ENCODE data around the gene TRAF1. TPM values are rescaled to one million over a fixed set of nuclear protein-coding genes. Genes with fewer than 3 reads are reported as not detected.

Gene TRAF1
- total RNA-seq, 5 donors from 2014 or later (not counting 1 experiment from before 2014, with no cell fraction given): 67.6 to 170 (median 157) TPM

DNA sequence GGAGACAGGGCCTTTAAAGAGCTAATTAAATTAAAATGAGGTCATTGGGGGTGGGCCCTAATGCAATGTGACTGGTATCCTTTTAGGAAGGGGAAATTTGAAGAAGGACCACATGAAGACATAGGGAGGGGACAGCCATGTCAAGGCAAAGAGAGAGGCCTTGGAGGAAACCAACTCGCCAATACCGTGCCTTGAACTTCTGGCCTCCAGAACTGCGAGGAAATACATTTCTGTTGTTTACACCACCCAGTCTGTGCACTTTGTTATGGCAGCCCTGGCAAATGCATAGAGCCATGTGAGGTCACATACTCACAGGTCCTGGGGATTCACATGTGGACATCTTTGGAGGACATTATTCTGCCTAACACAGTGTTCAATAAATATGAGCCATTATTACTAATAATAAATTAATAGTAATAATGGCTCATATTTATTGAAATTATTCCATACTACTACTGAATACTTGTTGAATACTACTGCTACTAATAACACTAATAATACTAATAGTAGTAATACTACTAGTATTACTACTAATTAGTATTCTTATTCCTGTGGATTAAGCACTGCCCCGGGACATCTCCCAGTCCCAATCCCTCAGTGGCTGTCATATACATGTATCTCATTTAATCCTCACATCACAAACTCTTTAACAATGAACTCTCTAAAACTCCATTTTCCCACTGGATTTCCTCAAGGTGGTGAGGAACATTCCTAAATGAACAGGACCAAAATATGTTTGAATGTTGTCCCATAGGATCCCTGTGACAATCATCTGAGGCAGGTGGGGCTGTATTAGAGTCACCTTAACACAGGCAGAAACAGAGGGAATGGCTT lies 8.4 kb downstream of the TRAF1 start:
- DNase-seq (no peak), ATAC-seq (replicated peaks in 1 of 4) (no peak)
- peaks cover 85 to 91% (median 90%) of the 10 kb centered on the region in 3 donors for H3K4me1 Mint-ChIP-seq
- ChIA-PET CTCF (interaction anchor here in 1 of 2 donors (0.7 to 2.5 kb wide), 2 partner anchors 7 to 16 kb away, joined by 4 to 13 read pairs; partner anchors contain the start of gene TRAF1), POLR2A (interaction anchor here (0.6 to 1.9 kb wide), 4 partner anchors 11 to 34 kb away, joined by 3 to 13 read pairs (median 8); no protein-coding TSS in a partner anchor)
- peaks cover 25 to 95% of the 10 kb centered on the region in 2 experiments for H3K4me1 ChIP-seq (ENCODE audit: control insufficient read depth in 1 of 2, extremely low read depth in 1 of 2, insufficient read depth in 2 of 2, low read length in 2 of 2)
- peak overlapping the region; percentile 69 to 96 (median 94) for H3K4me3 Mint-ChIP-seq
- peaks cover 11 to 87% of the 10 kb centered on the region in 2 donors for H3K36me3 ChIP-seq (ENCODE audit: control insufficient read depth in 2 of 2, extremely low read depth in 1 of 2, insufficient read depth in 1 of 2, low read length in 1 of 2)
- H3K9me3 Mint-ChIP-seq: peaks cover 0 to 4% (median 0%) of the 10 kb centered on the region in 3 donors
- H3K27me3 Mint-ChIP-seq: no peaks in the 10 kb centered on the region
- 88% methylated on average over 4 of the region's 4 CpGs for WGBS (ENCODE audit: insufficient coverage)
- peak overlapping the region; percentile 99 for H3K27ac ChIP-seq (ENCODE audit: low read length)
- peak overlapping the region; percentile 98 to 99 for H3K27ac Mint-ChIP-seq
- no peaks in the 10 kb centered on the region for H3K9me3 ChIP-seq
- no peak overlapping the region for H3K4me3 ChIP-seq (ENCODE audit: control insufficient read depth in 1 of 2, extremely low read depth in 1 of 2, low read length in 1 of 2)
- no peaks in the 10 kb centered on the region for H3K27me3 ChIP-seq (replicated peaks in 1 of 2; ENCODE audit: control insufficient read depth in 2 of 2, extremely low read depth in 1 of 2, insufficient read depth in 2 of 2, low read length in 1 of 2)
- peaks cover 79% of the 10 kb centered on the region for H3K36me3 Mint-ChIP-seq

DNA sequence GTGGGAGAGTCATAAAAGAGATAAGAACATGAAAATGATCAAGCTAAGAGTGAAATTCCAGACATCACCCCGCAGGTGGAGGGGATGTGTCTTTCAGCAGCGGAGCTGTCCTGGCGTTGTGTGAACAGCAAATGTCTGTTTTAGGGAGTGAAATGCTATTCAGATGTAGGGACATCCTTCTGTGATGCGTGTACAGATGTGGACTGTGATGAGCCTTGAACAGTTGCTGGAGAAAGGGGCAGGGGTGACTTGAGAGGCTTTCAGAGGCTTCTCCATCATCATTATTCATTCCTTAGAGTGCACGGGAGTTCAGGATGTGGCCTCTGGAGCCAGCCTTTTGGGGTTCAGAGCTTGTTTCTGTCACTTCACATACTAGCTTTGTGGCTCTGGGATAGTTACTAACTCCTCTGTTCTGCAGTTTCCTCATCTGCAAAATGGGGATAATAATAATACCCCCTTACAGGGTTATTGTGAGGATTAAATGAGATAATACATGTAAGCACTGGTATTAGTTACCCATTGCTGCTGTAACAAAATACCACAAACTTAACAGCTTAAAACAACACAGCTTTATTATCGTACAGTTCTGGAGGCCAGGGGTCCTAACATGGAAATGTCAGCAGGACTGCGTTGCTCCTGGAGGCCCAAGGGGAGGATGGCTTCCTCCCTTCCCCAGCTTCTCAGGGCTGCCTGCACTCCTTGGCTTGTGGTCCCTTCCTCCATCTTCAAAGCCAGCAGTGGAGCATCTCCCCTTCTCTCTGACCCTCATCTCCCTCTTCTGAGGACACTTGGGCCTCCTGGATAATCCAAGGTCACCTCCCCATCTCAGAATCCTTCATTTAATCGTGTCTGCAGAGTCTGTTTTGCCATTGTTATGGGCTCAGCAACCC lies 9.4 kb downstream of the TRAF1 start:
- WGBS (ENCODE audit: insufficient coverage): 95% methylated on average over 5 of the region's 8 CpGs
- ATAC-seq (replicated peaks in 1 of 4) (no peak), DNase-seq (no peak)
- H3K4me3 ChIP-seq (ENCODE audit: control insufficient read depth in 1 of 2, extremely low read depth in 1 of 2, low read length in 1 of 2): no peak overlapping the region
- peaks cover 25 to 89% of the 10 kb centered on the region in 2 experiments for H3K4me1 ChIP-seq (ENCODE audit: control insufficient read depth in 1 of 2, extremely low read depth in 1 of 2, insufficient read depth in 2 of 2, low read length in 2 of 2)
- H3K27me3 ChIP-seq (replicated peaks in 1 of 2; ENCODE audit: control insufficient read depth in 2 of 2, extremely low read depth in 1 of 2, insufficient read depth in 2 of 2, low read length in 1 of 2): no peaks in the 10 kb centered on the region
- H3K27me3 Mint-ChIP-seq: no peaks in the 10 kb centered on the region
- H3K27ac ChIP-seq (ENCODE audit: low read length): peak overlapping the region; percentile 52
- ChIA-PET CTCF (interaction anchor here (0.7 to 2.6 kb wide), 10 partner anchors 8 to 48 kb away, joined by 3 to 13 read pairs (median 4); partner anchors contain the start of gene TRAF1 (in 1 of the 2)), POLR2A (interaction anchor here (0.6 to 1.6 kb wide), 10 partner anchors 8 to 33 kb away, joined by 3 to 11 read pairs (median 4); no protein-coding TSS in a partner anchor)
- peaks cover 80% of the 10 kb centered on the region for H3K36me3 Mint-ChIP-seq
- H3K9me3 ChIP-seq: no peaks in the 10 kb centered on the region
- H3K4me1 Mint-ChIP-seq: peaks cover 85 to 90% (median 90%) of the 10 kb centered on the region in 3 donors
- H3K4me3 Mint-ChIP-seq: peak overlapping the region; percentile 29 to 72 (median 54)
- peaks cover 0 to 4% (median 0%) of the 10 kb centered on the region in 3 donors for H3K9me3 Mint-ChIP-seq
- peak overlapping the region; percentile 88 to 93 for H3K27ac Mint-ChIP-seq
- peaks cover 11 to 87% of the 10 kb centered on the region in 2 donors for H3K36me3 ChIP-seq (ENCODE audit: control insufficient read depth in 2 of 2, extremely low read depth in 1 of 2, insufficient read depth in 1 of 2, low read length in 1 of 2)

- peaks cover 11 to 88% of the 10 kb centered on the region in 2 donors for H3K36me3 ChIP-seq (ENCODE audit: control insufficient read depth in 2 of 2, extremely low read depth in 1 of 2, insufficient read depth in 1 of 2, low read length in 1 of 2)
Observed at GRCh38 chr9:120916588-120916987, 10.0 kb downstream of the TRAF1 start.

GRCh38 chr9:120915854-120916470 lies 10.6 kb downstream of the TRAF1 start:
- Mint-ChIP-seq H3K9me3 (peaks cover 0 to 4% (median 0%) of the 10 kb centered on the region in 3 donors), H3K4me1 (peaks cover 84 to 90% (median 90%) of the 10 kb centered on the region in 3 donors), H3K36me3 (peaks cover 79% of the 10 kb centered on the region), H3K27me3 (no peaks in the 10 kb centered on the region), H3K4me3 (peak overlapping the region; percentile 55 to 72 (median 62)), H3K27ac (peak overlapping the region; percentile 88 to 93)
- Histone ChIP-seq H3K4me3 (ENCODE audit: control insufficient read depth in 1 of 2, extremely low read depth in 1 of 2, low read length in 1 of 2) (no peak overlapping the region), H3K9me3 (no peaks in the 10 kb centered on the region), H3K4me1 (ENCODE audit: control insufficient read depth in 1 of 2, extremely low read depth in 1 of 2, insufficient read depth in 2 of 2, low read length in 2 of 2) (peaks cover 25 to 88% of the 10 kb centered on the region in 2 experiments), H3K27ac (ENCODE audit: low read length) (peak overlapping the region; percentile 52), H3K36me3 (ENCODE audit: control insufficient read depth in 2 of 2, extremely low read depth in 1 of 2, insufficient read depth in 1 of 2, low read length in 1 of 2) (peaks cover 9 to 88% of the 10 kb centered on the region in 2 donors), H3K27me3 (replicated peaks in 1 of 2; ENCODE audit: control insufficient read depth in 2 of 2, extremely low read depth in 1 of 2, insufficient read depth in 2 of 2, low read length in 1 of 2) (no peaks in the 10 kb centered on the region)
- ChIA-PET CTCF (interaction anchor here (0.6 to 2.6 kb wide), 7 partner anchors 9 to 136 kb away, joined by 3 to 13 read pairs (median 4); partner anchors contain the start of gene TRAF1 (in 1 of the 2)), POLR2A (interaction anchor here (0.5 to 1.6 kb wide), 11 partner anchors 9 to 276 kb away, joined by 3 to 9 read pairs (median 4); no protein-coding TSS in a partner anchor)
- ATAC-seq (replicated peaks in 1 of 4) (peak; percentile 80 to 91 (median 87)), DNase-seq (peak in 22 of 35 experiments; percentile 28 to 68 (median 50))
- no CpG with 5 or more reads among the region's 5 CpGs for WGBS (ENCODE audit: insufficient coverage)

More at GRCh38 chr9:120916588-120916987, 10.0 kb downstream of the TRAF1 start:
- H3K4me3 ChIP-seq (ENCODE audit: control insufficient read depth in 1 of 2, extremely low read depth in 1 of 2, low read length in 1 of 2): no peak overlapping the region
- H3K27me3 Mint-ChIP-seq: no peaks in the 10 kb centered on the region
- H3K4me1 ChIP-seq (ENCODE audit: control insufficient read depth in 1 of 2, extremely low read depth in 1 of 2, insufficient read depth in 2 of 2, low read length in 2 of 2): peaks cover 25 to 88% of the 10 kb centered on the region in 2 experiments
- CTCF ChIA-PET: interaction anchor here (0.6 to 2.6 kb wide), 10 partner anchors 9 to 136 kb away, joined by 3 to 13 read pairs (median 4); partner anchors contain the start of gene TRAF1 (in 1 of the 2)
- H3K9me3 ChIP-seq: no peaks in the 10 kb centered on the region
- H3K9me3 Mint-ChIP-seq: peaks cover 0 to 4% (median 0%) of the 10 kb centered on the region in 3 donors
- peak overlapping the region; percentile 88 to 93 for H3K27ac Mint-ChIP-seq
- peaks cover 79% of the 10 kb centered on the region for H3K36me3 Mint-ChIP-seq
- peak overlapping the region; percentile 52 for H3K27ac ChIP-seq (ENCODE audit: low read length)
- no peaks in the 10 kb centered on the region for H3K27me3 ChIP-seq (replicated peaks in 1 of 2; ENCODE audit: control insufficient read depth in 2 of 2, extremely low read depth in 1 of 2, insufficient read depth in 2 of 2, low read length in 1 of 2)
- DNase-seq (no peak), ATAC-seq (replicated peaks in 1 of 4) (no peak)
- H3K4me3 Mint-ChIP-seq: peak overlapping the region; percentile 29 to 72 (median 55)
- WGBS (ENCODE audit: insufficient coverage): no CpG with 5 or more reads among the region's 3 CpGs
- POLR2A ChIA-PET: interaction anchor here (0.5 to 1.6 kb wide), 10 partner anchors 9 to 276 kb away, joined by 3 to 9 read pairs (median 4); no protein-coding TSS in a partner anchor
- H3K4me1 Mint-ChIP-seq: peaks cover 85 to 90% (median 90%) of the 10 kb centered on the region in 3 donors

- no peak overlapping the region for H3K4me3 ChIP-seq (ENCODE audit: control insufficient read depth in 1 of 2, extremely low read depth in 1 of 2, low read length in 1 of 2)
- H3K9me3 ChIP-seq: no peaks in the 10 kb centered on the region
- H3K4me1 Mint-ChIP-seq: peaks cover 84 to 90% (median 90%) of the 10 kb centered on the region in 3 donors
- H3K9me3 Mint-ChIP-seq: peaks cover 0 to 4% (median 0%) of the 10 kb centered on the region in 3 donors
- DNase-seq (no peak), ATAC-seq (replicated peaks in 1 of 4) (no peak)
- peaks cover 20 to 88% of the 10 kb centered on the region in 2 experiments for H3K4me1 ChIP-seq (ENCODE audit: control insufficient read depth in 1 of 2, extremely low read depth in 1 of 2, insufficient read depth in 2 of 2, low read length in 2 of 2)
- H3K27ac Mint-ChIP-seq: peak overlapping the region; percentile 74 to 78
- CTCF ChIA-PET: interaction anchor here in 1 of 2 donors (2.6 kb wide), 1 partner anchor 16 kb away, joined by 11 read pairs; no protein-coding TSS in a partner anchor
- H3K36me3 Mint-ChIP-seq: peaks cover 79% of the 10 kb centered on the region
- H3K27me3 Mint-ChIP-seq: no peaks in the 10 kb centered on the region
- peak overlapping the region; percentile 52 for H3K27ac ChIP-seq (ENCODE audit: low read length)
- no peak overlapping the region for H3K4me3 Mint-ChIP-seq
- H3K27me3 ChIP-seq (replicated peaks in 1 of 2; ENCODE audit: control insufficient read depth in 2 of 2, extremely low read depth in 1 of 2, insufficient read depth in 2 of 2, low read length in 1 of 2): no peaks in the 10 kb centered on the region
- WGBS (ENCODE audit: insufficient coverage): no CpG with 5 or more reads among the region's 6 CpGs
- H3K36me3 ChIP-seq (ENCODE audit: control insufficient read depth in 2 of 2, extremely low read depth in 1 of 2, insufficient read depth in 1 of 2, low read length in 1 of 2): peaks cover 10 to 87% of the 10 kb centered on the region in 2 donors
- POLR2A ChIA-PET: interaction anchor here (0.9 to 1.2 kb wide), 2 partner anchors 17 to 25 kb away, joined by 4 to 6 read pairs; no protein-coding TSS in a partner anchor
Observed at GRCh38 chr9:120914953-120915352, 11.6 kb downstream of the TRAF1 start.
